Right atrium auricular region (tissue), 2 donors: Measurements from ENCODE around the gene ZFR2. TPM values are rescaled to one million over a fixed set of nuclear protein-coding genes. Genes with fewer than 3 reads are reported as not detected.

ENCODE experiments used
- DNase-seq: peaks from one replicate; pipeline ENCODE4 v3.0.0-alpha.2; 2019; ENCODE audit warnings: low spot score
- H3K27ac ChIP-seq, 2 donors: fragments of 200-600 bp; sonication (generic); 1 replicate in 1 of 2; 2 replicates in 1 of 2; pipeline ENCODE4 v1.5.1; 2016 to 2019
- H3K27me3 ChIP-seq, 2 donors: fragments of 200-600 bp; sonication (generic); one replicate each; pipeline versions ENCODE4 v1.5.1 to v1.6.0; 2017 to 2019
- H3K36me3 ChIP-seq: fragments of 200-600 bp; sonication (generic); one replicate; pipeline ENCODE4 v1.5.1; 2016
- H3K4me1 ChIP-seq, 2 donors: fragments of 200-600 bp; sonication (generic); one replicate each; pipeline versions ENCODE4 v1.5.1 to v1.6.0; 2017 to 2019
- H3K4me3 ChIP-seq, 2 donors: fragments of 200-600 bp; sonication (generic); 1 replicate in 1 of 2; 2 replicates in 1 of 2; pipeline ENCODE4 v1.5.1; 2017 to 2019; ENCODE audit warnings: mild to moderate bottlenecking in 1 of 2, moderate library complexity in 1 of 2
- H3K9me3 ChIP-seq, 2 donors: fragments of 200-600 bp; sonication (generic); one replicate each; pipeline ENCODE4 v1.5.1; 2019
- CTCF ChIP-seq, 2 donors: fragments of 200-600 bp; sonication (generic); IDR thresholded peaks; one replicate each; pipeline ENCODE4 v1.5.1; 2019; ENCODE audit warnings: antibody characterized with exemption in 2 of 2
- total RNA-seq, 2 donors: library from RNA; depleted of rRNA; stranded (reverse); fragments of >200 nt; gene quantifications; one replicate each; pipeline ENCODE4 v1.1.0, GENCODE V29; 2016

Gene ZFR2
- total RNA-seq, 2 donors from 2014 or later: not detected

DNA sequence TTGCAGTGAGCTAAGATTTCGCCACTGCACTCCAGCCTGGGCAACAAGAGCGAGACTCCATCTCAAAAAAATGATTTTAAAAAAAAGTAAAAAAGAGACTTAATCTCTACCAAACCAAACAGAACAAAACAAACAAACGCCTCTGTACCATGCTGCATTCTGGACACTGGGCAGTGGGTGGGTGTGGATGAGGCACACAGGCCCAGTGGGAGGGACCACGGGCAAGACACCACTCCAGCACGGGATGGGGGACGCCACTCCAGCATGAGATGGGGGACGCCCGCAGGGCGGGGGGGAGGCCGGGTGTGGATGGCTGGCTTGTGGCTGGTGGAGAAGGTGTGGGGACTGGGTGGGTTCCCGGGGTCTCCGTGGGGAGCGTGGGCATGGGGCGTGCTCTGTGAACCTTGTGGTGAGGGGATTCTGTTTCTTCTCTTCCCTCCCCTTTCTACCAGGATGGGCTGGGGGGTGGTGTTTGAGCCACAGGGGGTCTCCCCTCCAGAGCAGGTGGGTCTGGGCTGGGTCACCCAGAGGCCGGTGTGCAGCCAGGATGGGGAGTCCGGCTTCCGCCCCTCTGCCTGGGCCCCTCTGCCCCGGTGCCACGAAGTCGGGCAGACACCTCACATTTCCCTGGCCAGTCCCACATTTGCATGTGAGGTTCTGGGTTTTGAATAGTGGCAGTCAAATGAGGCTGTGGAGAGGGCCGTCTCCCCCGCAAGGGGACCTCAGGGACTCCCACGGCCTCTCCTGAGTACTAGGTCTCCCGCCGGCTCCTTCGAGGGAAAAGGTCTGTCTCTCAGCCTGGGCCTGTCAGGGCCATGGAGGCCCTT lies 58.7 kb downstream of the ZFR2 start:
- Histone ChIP-seq H3K27ac (no peak overlapping the region), H3K4me1 (peaks cover 0 to 11% of the 10 kb centered on the region in 2 donors), H3K9me3 (no peaks in the 10 kb centered on the region), H3K36me3 (no peaks in the 10 kb centered on the region), H3K4me3 (no peak overlapping the region), H3K27me3 (no peaks in the 10 kb centered on the region)
- TF ChIP-seq CTCF (IDR thresholded peaks at IDR 0.05): no peak
- no peak for DNase-seq

GRCh38 chr19:3808420-3809143 lies 60.3 kb downstream of the ZFR2 start:
- DNase-seq: no peak
- Histone ChIP-seq H3K27me3 (no peaks in the 10 kb centered on the region), H3K4me3 (no peak overlapping the region), H3K4me1 (peaks cover 0 to 8% of the 10 kb centered on the region in 2 donors), H3K36me3 (no peaks in the 10 kb centered on the region), H3K9me3 (no peaks in the 10 kb centered on the region), H3K27ac (no peak overlapping the region)
- TF ChIP-seq CTCF (IDR thresholded peaks at IDR 0.05): no peak

DNA sequence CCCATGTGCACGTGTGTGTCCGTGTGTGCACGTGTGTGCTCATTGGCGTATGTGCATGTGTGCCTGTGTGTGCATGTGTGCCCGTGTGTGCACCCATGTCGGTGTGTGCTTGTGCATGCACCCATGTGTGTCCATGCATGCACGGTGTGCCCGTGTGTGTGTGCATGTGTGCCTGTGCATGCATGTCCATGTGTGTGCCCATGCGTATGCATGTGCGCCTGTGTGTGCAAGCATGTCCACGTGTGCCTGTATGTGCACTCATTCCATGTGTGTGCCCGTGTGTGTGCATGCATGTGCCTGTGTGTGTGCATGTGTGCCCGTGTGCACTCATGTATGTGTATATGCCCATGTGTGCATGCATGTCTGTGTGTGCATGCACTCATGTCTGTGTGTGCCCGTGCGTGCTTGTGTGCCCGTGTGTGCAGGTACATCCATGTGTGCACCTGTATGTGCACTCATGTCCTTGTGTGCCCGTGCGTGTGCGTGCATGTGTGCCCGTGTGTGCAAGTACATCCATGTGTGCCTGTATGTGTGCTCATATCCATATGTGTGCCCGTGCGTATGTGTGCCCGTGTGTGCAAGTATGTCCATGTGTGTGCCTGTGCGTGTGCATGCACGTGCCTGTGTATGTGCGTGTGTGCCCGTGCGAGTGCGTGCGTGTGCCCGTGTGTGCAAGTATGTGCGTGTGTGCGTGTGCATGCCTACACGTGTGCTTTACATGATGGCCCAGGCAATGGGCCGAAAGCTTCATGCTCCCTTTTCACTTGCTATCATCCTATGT lies 61.1 kb downstream of the ZFR2 start:
- no peaks in the 10 kb centered on the region for H3K9me3 ChIP-seq
- DNase-seq: no peak
- H3K27ac ChIP-seq: no peak overlapping the region
- no peaks in the 10 kb centered on the region for H3K27me3 ChIP-seq
- H3K36me3 ChIP-seq: no peaks in the 10 kb centered on the region
- TF ChIP-seq CTCF (IDR thresholded peaks at IDR 0.05): no peak
- H3K4me3 ChIP-seq: no peak overlapping the region
- peaks cover 0 to under 1% of the 10 kb centered on the region in 2 donors for H3K4me1 ChIP-seq

- Histone ChIP-seq H3K27ac (no peak overlapping the region), H3K27me3 (no peaks in the 10 kb centered on the region), H3K9me3 (no peaks in the 10 kb centered on the region), H3K4me1 (no peaks in the 10 kb centered on the region), H3K4me3 (no peak overlapping the region), H3K36me3 (no peaks in the 10 kb centered on the region)
- no peak for TF ChIP-seq CTCF (IDR thresholded peaks at IDR 0.05)
- no peak for DNase-seq
Observed at GRCh38 chr19:3807131-3807480, 61.7 kb downstream of the ZFR2 start.

GRCh38 chr19:3805859-3806258 lies 63.0 kb downstream of the ZFR2 start:
- no peak overlapping the region for H3K27ac ChIP-seq
- H3K36me3 ChIP-seq: no peaks in the 10 kb centered on the region
- H3K27me3 ChIP-seq: peaks cover 0 to 6% of the 10 kb centered on the region in 2 donors
- H3K4me1 ChIP-seq: peaks cover 0 to 11% of the 10 kb centered on the region in 2 donors
- TF ChIP-seq CTCF (IDR thresholded peaks at IDR 0.05): no peak
- no peak overlapping the region for H3K4me3 ChIP-seq
- no peak for DNase-seq
- no peaks in the 10 kb centered on the region for H3K9me3 ChIP-seq
